BJ (cell line): ENCODE data around the gene GABRB3. TPM values are rescaled to one million over a fixed set of nuclear protein-coding genes. Genes with fewer than 3 reads are reported as not detected.

Source experiments
- CTCF ChIA-PET: fragments of 350-600 bp; formaldehyde crosslinking; extraction: SDS; loops from one replicate; lab custom pipeline; 2021; ENCODE audit warnings: antibody characterized with exemption, inconsistent platforms; lab: Yijun Ruan, JAX
- POLR2A ChIA-PET: fragments of 300-600 bp; sonication (Branson Sonifier 250); formaldehyde crosslinking; extraction: SDS; loops from one replicate; lab custom pipeline; 2021; ENCODE audit warnings: antibody characterized with exemption; lab: Charles Lee
- DNase-seq: peaks from one replicate; pipeline ENCODE4 v3.0.0-alpha.2; 2011; ENCODE audit warnings: low read depth
- H3K27me3 ChIP-seq: 2 replicates; pipeline ENCODE4 v1.6.0; 2011; ENCODE audit warnings: low read length; ENCODE audit not compliant: control insufficient read depth, insufficient read depth
- H3K36me3 ChIP-seq: 2 replicates; pipeline ENCODE4 v1.5.1; 2011; ENCODE audit warnings: low read length; ENCODE audit not compliant: control insufficient read depth, insufficient read depth
- H3K4me3 ChIP-seq: 2 replicates; pipeline ENCODE4 v1.5.1; 2011; ENCODE audit warnings: low read depth, mild to moderate bottlenecking, control low read depth, low read length
- CTCF ChIP-seq: IDR thresholded peaks from 2 replicates; pipeline ENCODE4 v1.5.1; 2011; ENCODE audit warnings: low read depth, mild to moderate bottlenecking, control low read depth, inconsistent platforms, low read length, moderate library complexity; ENCODE audit not compliant: insufficient read depth
- polyA plus RNA-seq: library from polyadenylated mRNA; depleted of rRNA; stranded (reverse); fragments of >200 nt; gene quantifications from 2 replicates; pipeline ENCODE4 v1.2.3, GENCODE V29; 2011; rRNA removed

The GABRB3 gene
- polyA plus RNA-seq, 1 experiment = 2.3 TPM

- CTCF ChIA-PET = no interaction called here
Observed at GRCh38 chr15:26518885-26519284, 254.0 kb downstream of the GABRB3 start.

GRCh38 chr15:26516102-26516980, 256.5 kb downstream of the GABRB3 start:
- no peak for TF ChIP-seq CTCF
- no peak for DNase-seq
- CTCF ChIA-PET = no interaction called here
- POLR2A ChIA-PET = no interaction called here
- Histone ChIP-seq H3K36me3 (no peaks in the 10 kb centered on the region), H3K27me3 (no peaks in the 10 kb centered on the region), H3K4me3 (no peak overlapping the region)

More at GRCh38 chr15:26518885-26519284, 254.0 kb downstream of the GABRB3 start:
- TF ChIP-seq CTCF = no peak
- no peak for DNase-seq
- Histone ChIP-seq H3K36me3 (no peaks in the 10 kb centered on the region), H3K4me3 (no peak overlapping the region), H3K27me3 (no peaks in the 10 kb centered on the region)
- POLR2A ChIA-PET = no interaction called here

GRCh38 chr15:26504009-26504408, 268.9 kb downstream of the GABRB3 start:
- no peak for DNase-seq
- CTCF ChIA-PET = no interaction called here
- no peak for TF ChIP-seq CTCF
- Histone ChIP-seq H3K4me3 (no peak overlapping the region), H3K36me3 (no peaks in the 10 kb centered on the region), H3K27me3 (no peaks in the 10 kb centered on the region)
- POLR2A ChIA-PET = no interaction called here

Other genes with a start within 250 kb of the GABRB3 start
- gene GABRA5, start 94.0 kb upstream of the GABRB3 start, polyA plus RNA-seq = 0.25 and 0.40 TPM in 2 replicates
- not detected in 2 replicates for gene GABRG3, start 198.1 kb upstream of the GABRB3 start, polyA plus RNA-seq